Neuronal stem cell (in vitro differentiated cells): Measurements from ENCODE around the gene SYNPR.

ENCODE experiments used
- DNase-seq: peaks from one replicate; pipeline ENCODE4 v3.0.0-alpha.2; 2013; ENCODE audit warnings: low spot score
- H2AFZ ChIP-seq: one replicate; pipeline ENCODE4 v1.6.1; 2013; ENCODE audit warnings: mild to moderate bottlenecking, low read length, inconsistent platforms
- H2AK5ac ChIP-seq: 2 replicates; pipeline ENCODE4 v1.6.1; 2013; ENCODE audit warnings: low read depth, mild to moderate bottlenecking, inconsistent platforms, low read length, moderate library complexity, mixed read lengths
- H2BK120ac ChIP-seq: 2 replicates; pipeline ENCODE4 v1.6.1; 2013; ENCODE audit warnings: low read depth, mild to moderate bottlenecking, inconsistent platforms, low read length, moderate library complexity, mixed read lengths
- H2BK12ac ChIP-seq: one replicate; pipeline ENCODE4 v1.6.1; 2013; ENCODE audit warnings: low read length, inconsistent platforms
- H2BK15ac ChIP-seq: 2 replicates; pipeline ENCODE4 v1.6.1; 2013; ENCODE audit warnings: mild to moderate bottlenecking, low read length, inconsistent platforms, mixed read lengths
- H2BK5ac ChIP-seq: one replicate; pipeline ENCODE4 v1.6.1; 2013; ENCODE audit warnings: inconsistent platforms, mild to moderate bottlenecking, low read length, moderate library complexity
- H3K14ac ChIP-seq: one replicate; pipeline ENCODE4 v1.6.1; 2013; ENCODE audit warnings: low read length, inconsistent platforms
- H3K18ac ChIP-seq: 2 replicates; pipeline ENCODE4 v1.6.1; 2013; ENCODE audit warnings: low read length, inconsistent platforms
- H3K23ac ChIP-seq: 2 replicates; pipeline ENCODE4 v1.6.1; 2013; ENCODE audit warnings: low read depth, mild to moderate bottlenecking, mixed read lengths, low read length, inconsistent platforms; ENCODE audit not compliant: poor library complexity
- H3K27ac ChIP-seq: replicated peaks from 3 replicates; pipeline ENCODE4 v1.5.1; 2013; ENCODE audit warnings: low read length, inconsistent platforms
- H3K27me3 ChIP-seq, 3 experiments: 2 replicates each; pipeline ENCODE4 v1.6.1; 2013; ENCODE audit warnings: low read length in 3 of 3, mild to moderate bottlenecking in 2 of 3, inconsistent platforms in 1 of 3, low read depth in 1 of 3, mixed read lengths in 1 of 3, moderate library complexity in 1 of 3; ENCODE audit not compliant: control insufficient read depth in 3 of 3, insufficient read depth in 3 of 3
- H3K36me3 ChIP-seq, 2 donors: replicated peaks in 1 of 2; 2 replicates each; pipeline ENCODE4 v1.6.1; 2013; ENCODE audit warnings: low read length in 2 of 2; ENCODE audit not compliant: control insufficient read depth in 2 of 2, insufficient read depth in 2 of 2
- H3K4ac ChIP-seq: 2 replicates; pipeline ENCODE4 v1.6.1; 2013; ENCODE audit warnings: inconsistent platforms, mild to moderate bottlenecking, low read length, moderate library complexity
- H3K4me1 ChIP-seq, 2 donors: 1 replicate in 1 of 2; 2 replicates in 1 of 2; pipeline ENCODE4 v1.6.1; 2013; ENCODE audit warnings: low read length in 2 of 2, low read depth in 1 of 2; ENCODE audit not compliant: control insufficient read depth in 2 of 2, insufficient read depth in 1 of 2
- H3K4me2 ChIP-seq: one replicate; pipeline ENCODE4 v1.6.1; 2013; ENCODE audit warnings: mild to moderate bottlenecking, low read length, inconsistent platforms; ENCODE audit not compliant: insufficient read depth, poor library complexity, severe bottlenecking
- H3K4me3 ChIP-seq, 2 donors: 2 replicates each; pipeline ENCODE4 v1.5.1; 2013; ENCODE audit warnings: low read length in 2 of 2, mild to moderate bottlenecking in 2 of 2, inconsistent platforms in 1 of 2, moderate library complexity in 1 of 2
- H3K79me1 ChIP-seq: one replicate; pipeline ENCODE4 v1.6.1; 2013; ENCODE audit warnings: low read depth, mild to moderate bottlenecking, inconsistent platforms, low read length, moderate library complexity
- H3K9ac ChIP-seq: one replicate; pipeline ENCODE4 v1.6.1; 2013; ENCODE audit warnings: mild to moderate bottlenecking, low read depth, low read length, inconsistent platforms; ENCODE audit not compliant: poor library complexity
- H3K9me3 ChIP-seq, 2 donors: replicated peaks in 1 of 2; 2 replicates each; pipeline versions ENCODE3 to v1.6.1; 2013; ENCODE audit warnings: low read length in 2 of 2, mild to moderate bottlenecking in 2 of 2, inconsistent platforms in 1 of 2, low read depth in 1 of 2, mixed read lengths in 1 of 2, moderate library complexity in 1 of 2; ENCODE audit not compliant: control insufficient read depth in 2 of 2, insufficient read depth in 1 of 2
- H4K8ac ChIP-seq: one replicate; pipeline ENCODE4 v1.6.1; 2013; ENCODE audit warnings: low read depth, mild to moderate bottlenecking, inconsistent platforms, low read length, moderate library complexity
- H4K91ac ChIP-seq: one replicate; pipeline ENCODE4 v1.6.1; 2013; ENCODE audit warnings: low read length, low read depth, mild to moderate bottlenecking, inconsistent platforms; ENCODE audit not compliant: poor library complexity
- WGBS, 2 donors: extraction: QIAGEN DNeasy Blood & Tissue Kit; methylation state at CpG; one replicate each; pipeline ENCODE4 v1.1.7; 2013; ENCODE audit warnings: missing lambda C conversion rate in 2 of 2, mixed read lengths in 1 of 2; ENCODE audit not compliant: insufficient read length in 2 of 2, insufficient replicate concordance in 1 of 2; ENCODE audit errors: extremely low coverage in 2 of 2; 5-methylcytosine and 5-hydroxymethylcytosine counted together

Gene SYNPR

GRCh38 chr3:63478990-63479660, 201.0 kb downstream of the SYNPR start:
- H3K9me3 ChIP-seq = peaks cover 0 to 3% of the 10 kb centered on the region in 2 donors
- no peak overlapping the region for H2BK120ac ChIP-seq
- no peak overlapping the region for H2BK5ac ChIP-seq
- no peak overlapping the region for H2BK12ac ChIP-seq
- no peak overlapping the region for H3K4me3 ChIP-seq
- H2BK15ac ChIP-seq = no peak overlapping the region
- H3K9ac ChIP-seq = no peak overlapping the region
- H3K18ac ChIP-seq = no peak overlapping the region
- H3K14ac ChIP-seq = no peak overlapping the region
- no peak overlapping the region for H3K27ac ChIP-seq
- no peak overlapping the region for H3K4ac ChIP-seq
- H3K27me3 ChIP-seq = no peaks in the 10 kb centered on the region
- DNase-seq = no peak
- H3K36me3 ChIP-seq = no peaks in the 10 kb centered on the region
- no peak overlapping the region for H4K8ac ChIP-seq
- H3K4me1 ChIP-seq = no peaks in the 10 kb centered on the region
- H4K91ac ChIP-seq = no peak overlapping the region
- no peak overlapping the region for H2AFZ ChIP-seq
- H3K79me1 ChIP-seq = no peaks in the 10 kb centered on the region
- no CpG with 5 or more reads among the region's 6 CpGs for WGBS, 2 donors
- no peak overlapping the region for H3K4me2 ChIP-seq
- H3K23ac ChIP-seq = no peak overlapping the region
- H2AK5ac ChIP-seq = no peak overlapping the region

- H2BK120ac ChIP-seq = no peak overlapping the region
- no peaks in the 10 kb centered on the region for H3K27me3 ChIP-seq
- H3K14ac ChIP-seq = no peak overlapping the region
- H2BK15ac ChIP-seq = no peak overlapping the region
- no peak overlapping the region for H2AFZ ChIP-seq
- no peak overlapping the region for H3K4ac ChIP-seq
- no peak overlapping the region for H2BK5ac ChIP-seq
- H3K9me3 ChIP-seq = peaks cover 0 to 3% of the 10 kb centered on the region in 2 donors
- no CpG with 5 or more reads among the region's 2 CpGs for WGBS, 2 donors
- H3K4me3 ChIP-seq = no peak overlapping the region
- H4K91ac ChIP-seq = no peak overlapping the region
- H4K8ac ChIP-seq = no peak overlapping the region
- no peak overlapping the region for H2BK12ac ChIP-seq
- no peaks in the 10 kb centered on the region for H3K4me1 ChIP-seq
- no peak overlapping the region for H3K9ac ChIP-seq
- DNase-seq = no peak
- H2AK5ac ChIP-seq = no peak overlapping the region
- no peak overlapping the region for H3K18ac ChIP-seq
- no peak overlapping the region for H3K27ac ChIP-seq
- no peaks in the 10 kb centered on the region for H3K36me3 ChIP-seq
- H3K4me2 ChIP-seq = no peak overlapping the region
- no peaks in the 10 kb centered on the region for H3K79me1 ChIP-seq
- no peak overlapping the region for H3K23ac ChIP-seq
Measured at GRCh38 chr3:63479661-63480035, 201.5 kb downstream of the SYNPR start.

GRCh38 chr3:63481627-63482026, 203.5 kb downstream of the SYNPR start:
- Histone ChIP-seq H3K9ac (no peak overlapping the region), H3K4me2 (no peak overlapping the region), H3K23ac (no peak overlapping the region), H2BK5ac (no peak overlapping the region), H2BK120ac (no peak overlapping the region), H3K27me3 (no peaks in the 10 kb centered on the region), H2BK15ac (no peak overlapping the region), H3K4me3 (no peak overlapping the region), H3K79me1 (no peaks in the 10 kb centered on the region), H3K27ac (no peak overlapping the region), H2AK5ac (no peak overlapping the region), H2BK12ac (no peak overlapping the region), H3K36me3 (no peaks in the 10 kb centered on the region), H3K14ac (no peak overlapping the region), H2AFZ (no peak overlapping the region), H4K8ac (no peak overlapping the region), H4K91ac (no peak overlapping the region), H3K4me1 (no peaks in the 10 kb centered on the region), H3K18ac (no peak overlapping the region), H3K9me3 (peaks cover 0 to 3% of the 10 kb centered on the region in 2 donors), H3K4ac (no peak overlapping the region)
- WGBS, 2 donors = no CpG with 5 or more reads among the region's 6 CpGs
- no peak for DNase-seq

- H2BK120ac ChIP-seq = no peak overlapping the region
- H2BK12ac ChIP-seq = no peak overlapping the region
- H2AK5ac ChIP-seq = no peak overlapping the region
- no peak overlapping the region for H4K91ac ChIP-seq
- H3K36me3 ChIP-seq = no peaks in the 10 kb centered on the region
- no CpG with 5 or more reads among the region's 2 CpGs for WGBS, 2 donors
- no peak for DNase-seq
- no peak overlapping the region for H3K27ac ChIP-seq
- no peaks in the 10 kb centered on the region for H3K4me1 ChIP-seq
- H3K9ac ChIP-seq = no peak overlapping the region
- H3K14ac ChIP-seq = no peak overlapping the region
- H3K23ac ChIP-seq = no peak overlapping the region
- H2BK5ac ChIP-seq = no peak overlapping the region
- H3K18ac ChIP-seq = no peak overlapping the region
- H3K4me2 ChIP-seq = no peak overlapping the region
- no peak overlapping the region for H3K4ac ChIP-seq
- no peak overlapping the region for H2BK15ac ChIP-seq
- no peaks in the 10 kb centered on the region for H3K27me3 ChIP-seq
- H3K4me3 ChIP-seq = no peak overlapping the region
- no peak overlapping the region for H4K8ac ChIP-seq
- H2AFZ ChIP-seq = no peak overlapping the region
- no peaks in the 10 kb centered on the region for H3K79me1 ChIP-seq
- H3K9me3 ChIP-seq = peaks cover 0 to 3% of the 10 kb centered on the region in 2 donors
Measured at GRCh38 chr3:63482341-63482740, 204.2 kb downstream of the SYNPR start.
